Naive thymus-derived CD4-positive, alpha-beta T cell (primary cell): ENCODE measurements around the gene SHC2. TPM values are rescaled to one million over a fixed set of nuclear protein-coding genes. Genes with fewer than 3 reads are reported as not detected.

ENCODE experiments used
- ATAC-seq: fragments of 150-1000 bp; cut with Tn5 transposase; 2 replicates; pipeline ENCODE4 v1.10.0; 2021; ENCODE audit warnings: mild to moderate bottlenecking, moderate library complexity
- CTCF ChIA-PET: fragments of 350-600 bp; sonication (Branson Sonifier 250); formaldehyde crosslinking; loops from one replicate; lab custom pipeline; 2021; ENCODE audit warnings: antibody characterized with exemption; lab: Charles Lee
- POLR2A ChIA-PET: fragments of 350-600 bp; sonication (Branson Sonifier 250); formaldehyde crosslinking; loops from one replicate; lab custom pipeline; 2021; ENCODE audit warnings: antibody characterized with exemption, inconsistent platforms; lab: Charles Lee
- DNase-seq, 9 donors: peaks; one replicate each; pipeline versions ENCODE4 v3.0.0 to v3.0.0-alpha.2; 2020 to 2022; ENCODE audit warnings: mixed read lengths in 1 of 9
- H3K27ac ChIP-seq: one replicate; pipeline ENCODE4 v1.7.0; 2013; ENCODE audit warnings: mild to moderate bottlenecking, low read depth, low read length, moderate library complexity
- H3K27me3 ChIP-seq, 2 donors: one replicate each; pipeline ENCODE4 v1.7.0; 2013; ENCODE audit warnings: low read length in 2 of 2, mild to moderate bottlenecking in 2 of 2, moderate library complexity in 2 of 2; ENCODE audit not compliant: control insufficient read depth in 2 of 2, insufficient read depth in 2 of 2
- H3K36me3 ChIP-seq, 3 experiments: 1 replicate in 2 of 3; 2 replicates in 1 of 3; pipeline ENCODE4 v1.7.0; 2013; ENCODE audit warnings: low read length in 3 of 3, mild to moderate bottlenecking in 3 of 3, moderate library complexity in 1 of 3; ENCODE audit not compliant: insufficient read depth in 3 of 3, control insufficient read depth in 2 of 3
- H3K4me1 ChIP-seq, 2 donors: one replicate each; pipeline ENCODE4 v1.7.0; 2013; ENCODE audit warnings: low read length in 2 of 2, mild to moderate bottlenecking in 2 of 2, moderate library complexity in 1 of 2; ENCODE audit not compliant: control insufficient read depth in 2 of 2, insufficient read depth in 2 of 2
- H3K4me3 ChIP-seq: 2 replicates; pipeline ENCODE4 v1.7.0; 2013; ENCODE audit warnings: mild to moderate bottlenecking, low read length
- H3K9me3 ChIP-seq, 3 experiments: 1 replicate in 2 of 3; 2 replicates in 1 of 3; pipeline ENCODE4 v1.7.0; 2013; ENCODE audit warnings: low read length in 3 of 3; ENCODE audit not compliant: control insufficient read depth in 2 of 3
- H3K27ac Mint-ChIP-seq, 9 donors: one replicate each; pipeline ENCODE4 v1.8.0; 2020 to 2022; ENCODE audit warnings: mixed read lengths in 9 of 9, mild to moderate bottlenecking in 8 of 9, moderate library complexity in 5 of 9, inconsistent platforms in 2 of 9
- H3K27me3 Mint-ChIP-seq, 5 donors: one replicate each; pipeline ENCODE4 v1.8.0; 2021 to 2022; ENCODE audit warnings: mixed read lengths in 5 of 5, mild to moderate bottlenecking in 1 of 5
- H3K36me3 Mint-ChIP-seq, 5 donors: one replicate each; pipeline ENCODE4 v1.8.0; 2020 to 2022; ENCODE audit warnings: mixed read lengths in 5 of 5, mild to moderate bottlenecking in 3 of 5, inconsistent platforms in 1 of 5
- H3K4me1 Mint-ChIP-seq, 7 donors: one replicate each; pipeline ENCODE4 v1.8.0; 2020 to 2022; ENCODE audit warnings: mixed read lengths in 7 of 7, mild to moderate bottlenecking in 3 of 7, inconsistent platforms in 1 of 7
- H3K4me3 Mint-ChIP-seq, 10 donors: one replicate each; pipeline ENCODE4 v1.8.0; 2020 to 2022; ENCODE audit warnings: mild to moderate bottlenecking in 10 of 10, mixed read lengths in 10 of 10, moderate library complexity in 6 of 10, inconsistent platforms in 2 of 10
- H3K9me3 Mint-ChIP-seq, 11 donors: one replicate each; pipeline ENCODE4 v1.8.0; 2020 to 2022; ENCODE audit warnings: mixed read lengths in 11 of 11, mild to moderate bottlenecking in 4 of 11, inconsistent platforms in 1 of 11, moderate library complexity in 1 of 11
- intact Hi-C, 2 donors: fragments of 100-400 bp; cut with micrococcal nuclease; formaldehyde crosslinking; loops; one replicate each; pipeline ENCODE4 v1.15.1; 2023
- polyA plus RNA-seq, 2 donors: library from polyadenylated mRNA; unstranded; fragments of 300-500 nt; fragmentation: Illumina TruSeq; gene quantifications; one replicate each; pipeline ENCODE4 v1.2.3, GENCODE V29; 2021
- total RNA-seq, 6 experiments: library from RNA in 5 of 6; stranded (reverse) in 5 of 6; gene quantifications; 1 replicate in 5 of 6; 2 replicates in 1 of 6; pipeline ENCODE4 v1.2.3 and lab custom pipeline; 2021 to 2026

SHC2 gene
- total and polyA plus RNA-seq, 7 experiments from 2014 or later: 0.82 to 2.3 (median 2.1) TPM; not detected in 4

- H3K27me3 ChIP-seq: no peaks in the 10 kb centered on the region
- H3K4me1 Mint-ChIP-seq: peaks cover 13 to 31% (median 30%) of the 10 kb centered on the region in 7 donors
- H3K9me3 ChIP-seq: no peaks in the 10 kb centered on the region
- H3K4me1 ChIP-seq: peaks cover 17 to 23% of the 10 kb centered on the region in 2 donors
- no peak overlapping the region for H3K27ac ChIP-seq
- peaks cover 0 to 9% (median 0%) of the 10 kb centered on the region in 5 donors for H3K36me3 Mint-ChIP-seq
- ChIA-PET POLR2A (interaction anchor here (0.9 to 1.6 kb wide), 3 partner anchors 9 to 28 kb away, joined by 3 to 5 read pairs (median 3); partner anchors contain the start of gene MADCAM1), CTCF (no interaction called here)
- H3K27ac Mint-ChIP-seq: peak overlapping the region in 1 of 9 donors; percentile 98
- H3K9me3 Mint-ChIP-seq: peaks cover 0 to 2% (median 0%) of the 10 kb centered on the region in 11 donors
- H3K4me3 ChIP-seq: no peak overlapping the region
- peaks cover 0 to 6% (median 0%) of the 10 kb centered on the region in 3 experiments for H3K36me3 ChIP-seq
- intact Hi-C loops: no loop called here
- ATAC-seq: no peak
- no peak for DNase-seq
- no peak overlapping the region for H3K4me3 Mint-ChIP-seq
- peaks cover 0 to 1% (median 0%) of the 10 kb centered on the region in 5 donors for H3K27me3 Mint-ChIP-seq
Measured at GRCh38 chr19:504616-505015, 43.8 kb upstream of the SHC2 start.

DNA sequence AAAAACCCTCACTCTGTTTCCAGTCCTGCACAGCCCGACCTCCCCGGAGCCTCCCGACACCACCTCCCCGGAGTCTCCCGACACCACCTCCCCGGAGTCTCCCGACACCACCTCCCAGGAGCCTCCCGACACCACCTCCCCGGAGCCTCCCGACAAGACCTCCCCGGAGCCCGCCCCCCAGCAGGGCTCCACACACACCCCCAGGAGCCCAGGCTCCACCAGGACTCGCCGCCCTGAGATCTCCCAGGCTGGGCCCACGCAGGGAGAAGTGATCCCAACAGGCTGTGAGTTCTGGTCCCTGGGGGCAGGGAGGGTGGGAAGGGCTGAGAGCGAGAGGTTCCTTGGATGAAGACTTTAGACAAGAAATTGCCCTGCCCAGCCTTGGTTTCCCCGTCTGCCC lies 40.8 kb upstream of the SHC2 start:
- no peaks in the 10 kb centered on the region for H3K36me3 ChIP-seq
- ATAC-seq (no peak), DNase-seq (no peak)
- no peak overlapping the region for H3K4me3 Mint-ChIP-seq
- H3K27ac ChIP-seq: no peak overlapping the region
- ChIA-PET POLR2A (interaction anchor here (0.6 kb wide), 1 partner anchor 9 kb away, joined by 5 read pairs; no protein-coding TSS in a partner anchor), CTCF (no interaction called here)
- no peaks in the 10 kb centered on the region for H3K9me3 Mint-ChIP-seq
- H3K27me3 Mint-ChIP-seq: peaks cover 6 to 14% (median 8%) of the 10 kb centered on the region in 5 donors
- H3K4me3 ChIP-seq: no peak overlapping the region
- peaks cover 4 to 12% of the 10 kb centered on the region in 2 donors for H3K4me1 ChIP-seq
- peaks cover 0 to 3% (median 0%) of the 10 kb centered on the region in 5 donors for H3K36me3 Mint-ChIP-seq
- H3K9me3 ChIP-seq: no peaks in the 10 kb centered on the region
- intact Hi-C loops: no loop called here
- peaks cover 0 to 16% (median 10%) of the 10 kb centered on the region in 7 donors for H3K4me1 Mint-ChIP-seq
- peaks cover 0 to 6% of the 10 kb centered on the region in 2 donors for H3K27me3 ChIP-seq
- H3K27ac Mint-ChIP-seq: no peak overlapping the region

GRCh38 chr19:498977-499623 lies 38.3 kb upstream of the SHC2 start:
- no peak for DNase-seq
- H3K36me3 ChIP-seq: no peaks in the 10 kb centered on the region
- Mint-ChIP-seq H3K36me3 (peaks cover 0 to 3% (median 0%) of the 10 kb centered on the region in 5 donors), H3K9me3 (no peaks in the 10 kb centered on the region), H3K4me3 (peak overlapping the region in 4 of 10 donors; percentile 26 to 66 (median 39)), H3K4me1 (peaks cover 0 to 8% (median 6%) of the 10 kb centered on the region in 7 donors), H3K27ac (peak overlapping the region in 1 of 9 donors; percentile 65), H3K27me3 (peaks cover 6 to 23% (median 8%) of the 10 kb centered on the region in 5 donors)
- intact Hi-C loops: no loop called here
- H3K4me1 ChIP-seq: peaks cover 0 to 8% of the 10 kb centered on the region in 2 donors
- ChIA-PET CTCF (no interaction called here), POLR2A (no interaction called here)
- peaks cover 0 to 6% of the 10 kb centered on the region in 2 donors for H3K27me3 ChIP-seq
- H3K9me3 ChIP-seq: no peaks in the 10 kb centered on the region
- H3K4me3 ChIP-seq: no peak overlapping the region
- no peak overlapping the region for H3K27ac ChIP-seq
- no peak for ATAC-seq

DNA sequence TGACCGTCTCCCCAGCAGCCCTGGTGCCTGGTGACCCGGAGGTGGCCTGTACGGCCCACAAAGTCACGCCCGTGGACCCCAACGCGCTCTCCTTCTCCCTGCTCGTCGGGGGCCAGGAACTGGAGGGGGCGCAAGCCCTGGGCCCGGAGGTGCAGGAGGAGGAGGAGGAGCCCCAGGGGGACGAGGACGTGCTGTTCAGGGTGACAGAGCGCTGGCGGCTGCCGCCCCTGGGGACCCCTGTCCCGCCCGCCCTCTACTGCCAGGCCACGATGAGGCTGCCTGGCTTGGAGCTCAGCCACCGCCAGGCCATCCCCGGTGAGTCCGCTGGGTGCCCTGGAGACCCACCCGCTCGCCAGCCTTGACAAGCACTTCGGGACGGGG lies 37.7 kb upstream of the SHC2 start:
- POLR2A ChIA-PET: interaction anchor here (1.0 to 1.2 kb wide), 2 partner anchors 10 to 13 kb away, joined by 4 to 5 read pairs; no protein-coding TSS in a partner anchor
- no peak overlapping the region for H3K27ac Mint-ChIP-seq
- no peak for ATAC-seq

GRCh38 chr19:497869-498510 lies 37.2 kb upstream of the SHC2 start:
- no peak for ATAC-seq
- H3K36me3 Mint-ChIP-seq: peaks cover 0 to 8% (median 0%) of the 10 kb centered on the region in 5 donors
- POLR2A ChIA-PET: interaction anchor here (1.0 to 1.2 kb wide), 2 partner anchors 9 to 13 kb away, joined by 4 to 5 read pairs; no protein-coding TSS in a partner anchor

More for the DNA sequence above, 37.7 kb upstream of the SHC2 start:
- DNase-seq: no peak
- no peak overlapping the region for H3K27ac ChIP-seq
- intact Hi-C loops: no loop called here
- peak overlapping the region in 2 of 10 donors; percentile 15 to 70 for H3K4me3 Mint-ChIP-seq
- peaks cover 0 to 7% (median 0%) of the 10 kb centered on the region in 5 donors for H3K36me3 Mint-ChIP-seq
- peaks cover 0 to 6% of the 10 kb centered on the region in 2 donors for H3K27me3 ChIP-seq
- no peaks in the 10 kb centered on the region for H3K9me3 ChIP-seq
- no peak overlapping the region for H3K4me3 ChIP-seq
- peaks cover 0 to 8% of the 10 kb centered on the region in 2 donors for H3K4me1 ChIP-seq
- H3K27me3 Mint-ChIP-seq: peaks cover 6 to 23% (median 8%) of the 10 kb centered on the region in 5 donors
- H3K4me1 Mint-ChIP-seq: peaks cover 4 to 11% (median 10%) of the 10 kb centered on the region in 7 donors
- no peaks in the 10 kb centered on the region for H3K9me3 Mint-ChIP-seq
- H3K36me3 ChIP-seq: no peaks in the 10 kb centered on the region
- CTCF ChIA-PET: no interaction called here

GRCh38 chr19:497491-497868 lies 36.6 kb upstream of the SHC2 start:
- H3K27me3 Mint-ChIP-seq: peaks cover 6 to 23% (median 8%) of the 10 kb centered on the region in 5 donors
- H3K4me1 Mint-ChIP-seq: peaks cover 4 to 13% (median 9%) of the 10 kb centered on the region in 7 donors
- intact Hi-C loops: no loop called here
- Histone ChIP-seq H3K36me3 (no peaks in the 10 kb centered on the region), H3K9me3 (no peaks in the 10 kb centered on the region), H3K27me3 (peaks cover 0 to 6% of the 10 kb centered on the region in 2 donors), H3K4me1 (peaks cover 0 to 8% of the 10 kb centered on the region in 2 donors), H3K27ac (no peak overlapping the region), H3K4me3 (no peak overlapping the region)
- ChIA-PET POLR2A (interaction anchor here (1.0 to 1.2 kb wide), 2 partner anchors 9 to 14 kb away, joined by 4 to 5 read pairs; no protein-coding TSS in a partner anchor), CTCF (no interaction called here)
- H3K36me3 Mint-ChIP-seq: peaks cover 0 to 10% (median 0%) of the 10 kb centered on the region in 5 donors
- no peak overlapping the region for H3K27ac Mint-ChIP-seq
- no peaks in the 10 kb centered on the region for H3K9me3 Mint-ChIP-seq
- H3K4me3 Mint-ChIP-seq: peak overlapping the region in 1 of 10 donors; percentile 62
- DNase-seq (no peak), ATAC-seq (no peak)

More at GRCh38 chr19:497869-498510, 37.2 kb upstream of the SHC2 start:
- Mint-ChIP-seq H3K9me3 (no peaks in the 10 kb centered on the region), H3K27me3 (peaks cover 6 to 23% (median 8%) of the 10 kb centered on the region in 5 donors), H3K27ac (no peak overlapping the region), H3K4me1 (peaks cover 4 to 11% (median 9%) of the 10 kb centered on the region in 7 donors), H3K4me3 (peak overlapping the region in 3 of 10 donors; percentile 15 to 70 (median 29))
- Histone ChIP-seq H3K4me1 (peaks cover 0 to 8% of the 10 kb centered on the region in 2 donors), H3K27me3 (peaks cover 0 to 6% of the 10 kb centered on the region in 2 donors), H3K36me3 (no peaks in the 10 kb centered on the region), H3K4me3 (no peak overlapping the region), H3K27ac (no peak overlapping the region), H3K9me3 (no peaks in the 10 kb centered on the region)
- no peak for DNase-seq
- CTCF ChIA-PET: no interaction called here
- intact Hi-C loops: no loop called here
